GM18498 (cell line): ENCODE results near the gene CCL21.
A peak's percentile ranks its signal among the peaks of the same experiment; 100 is the strongest.

Experiments
- ATAC-seq: cut with Tn5 transposase; IDR thresholded peaks from one replicate; pipeline ENCODE4 v1.9.1; 2021; ENCODE audit warnings: mild to moderate bottlenecking, moderate library complexity; ENCODE audit not compliant: unreplicated experiment

Gene CCL21

DNA sequence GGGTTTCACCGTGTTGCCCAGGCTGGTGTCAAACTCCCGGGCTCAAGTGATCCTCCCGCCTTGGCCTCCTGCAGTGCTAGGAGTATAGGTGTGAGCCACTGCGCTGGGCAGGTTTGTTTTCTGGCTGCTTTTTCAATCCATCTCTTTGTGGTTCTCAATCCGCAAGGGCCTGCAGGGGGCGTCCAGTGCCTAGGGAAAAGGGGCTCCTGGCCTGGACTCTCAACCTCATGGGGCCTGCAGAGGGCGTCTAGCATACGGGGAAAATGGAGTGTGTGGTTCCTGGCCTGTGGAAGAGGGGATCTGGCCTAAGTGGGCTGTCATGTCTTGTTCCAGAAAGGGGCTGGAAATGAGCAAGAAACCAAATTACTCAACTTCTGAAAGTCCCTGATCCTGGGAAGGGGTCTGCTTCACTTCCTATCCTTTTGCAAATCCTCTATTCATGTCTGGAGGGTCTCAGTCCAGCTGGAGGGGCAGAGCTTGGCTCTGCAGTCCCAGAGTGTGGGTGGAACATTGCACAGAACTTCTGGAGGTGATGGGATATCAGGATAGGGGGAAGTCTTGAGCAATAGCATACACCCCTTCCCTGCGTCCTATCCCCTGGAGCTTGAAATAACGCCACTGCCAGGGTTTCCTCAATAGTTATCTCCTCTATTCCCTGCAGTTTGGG lies 34.8 kb downstream of the CCL21 start:
- ATAC-seq: no peak

DNA sequence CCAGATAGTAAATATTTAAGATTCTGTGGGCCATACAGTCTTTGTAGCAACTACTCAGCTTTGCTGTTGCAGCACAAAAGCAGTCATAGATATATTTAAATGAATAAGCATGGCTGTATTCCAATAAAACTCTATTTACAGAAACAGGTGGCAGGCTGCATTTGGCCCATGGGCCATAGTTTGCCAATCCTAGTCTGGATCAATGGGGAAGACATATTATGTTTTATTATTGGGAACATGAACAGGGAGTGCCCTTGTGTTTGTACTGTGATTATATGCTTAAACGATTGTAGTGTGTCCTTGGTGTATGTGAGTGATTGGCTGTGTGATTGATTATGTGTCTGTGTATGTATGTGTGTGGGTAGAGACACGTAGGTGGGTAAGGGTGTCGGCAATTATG lies 35.5 kb downstream of the CCL21 start:
- no peak for ATAC-seq

DNA sequence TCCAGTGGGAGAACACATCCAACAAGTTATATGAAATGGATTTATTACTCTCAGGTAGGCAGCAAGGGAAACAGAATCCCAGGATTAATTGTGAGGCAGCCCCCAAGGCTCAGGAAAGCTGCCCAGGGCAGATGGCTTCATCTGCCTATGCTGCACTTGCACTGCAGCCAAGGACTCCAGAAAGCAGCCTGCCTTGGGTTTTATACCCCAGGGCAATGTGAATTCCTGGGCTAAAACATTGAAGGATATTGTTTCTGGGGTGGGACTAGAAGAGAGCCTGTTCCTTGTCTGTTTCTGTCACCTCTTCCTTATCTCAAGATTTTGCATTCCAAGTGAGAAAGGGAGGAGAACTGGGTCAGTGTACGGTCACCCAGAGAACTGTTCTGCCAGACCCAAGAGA lies 38.6 kb downstream of the CCL21 start:
- no peak for ATAC-seq

DNA sequence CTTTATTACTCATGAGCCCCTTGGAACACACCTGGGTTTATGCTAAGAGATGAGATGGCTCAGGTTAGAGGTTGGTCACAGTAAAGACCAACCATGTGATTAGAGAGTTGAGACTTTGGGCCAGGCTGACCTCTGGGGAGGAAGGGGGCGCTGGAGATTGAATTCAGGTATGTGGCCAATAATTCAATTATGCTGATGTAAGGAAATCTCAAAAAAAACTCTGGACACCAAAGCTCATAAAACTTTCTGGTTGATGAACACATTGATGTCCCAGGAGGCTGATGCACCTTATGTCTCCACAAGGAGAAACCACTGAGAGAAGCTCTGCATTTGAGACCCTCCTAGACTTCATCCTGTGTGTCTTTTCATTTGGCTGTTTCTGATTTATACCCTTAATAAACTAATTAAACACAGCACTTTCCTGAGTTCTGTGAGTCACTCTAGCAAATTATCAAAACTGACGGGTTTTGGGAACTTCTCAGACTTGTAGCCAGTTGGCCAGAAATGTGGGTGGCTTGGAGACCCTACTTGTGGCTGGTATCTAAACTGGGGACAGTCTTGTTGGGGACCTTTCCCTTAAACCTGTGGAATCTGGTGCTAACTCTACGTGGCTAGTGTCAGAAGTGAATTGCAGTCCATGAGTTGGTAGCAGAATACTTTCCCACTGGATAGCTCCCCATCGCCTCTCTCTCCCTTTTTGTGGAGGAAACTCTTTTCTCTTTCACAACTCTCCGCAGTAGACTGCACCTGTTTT lies 40.0 kb downstream of the CCL21 start:
- no peak for ATAC-seq

DNA sequence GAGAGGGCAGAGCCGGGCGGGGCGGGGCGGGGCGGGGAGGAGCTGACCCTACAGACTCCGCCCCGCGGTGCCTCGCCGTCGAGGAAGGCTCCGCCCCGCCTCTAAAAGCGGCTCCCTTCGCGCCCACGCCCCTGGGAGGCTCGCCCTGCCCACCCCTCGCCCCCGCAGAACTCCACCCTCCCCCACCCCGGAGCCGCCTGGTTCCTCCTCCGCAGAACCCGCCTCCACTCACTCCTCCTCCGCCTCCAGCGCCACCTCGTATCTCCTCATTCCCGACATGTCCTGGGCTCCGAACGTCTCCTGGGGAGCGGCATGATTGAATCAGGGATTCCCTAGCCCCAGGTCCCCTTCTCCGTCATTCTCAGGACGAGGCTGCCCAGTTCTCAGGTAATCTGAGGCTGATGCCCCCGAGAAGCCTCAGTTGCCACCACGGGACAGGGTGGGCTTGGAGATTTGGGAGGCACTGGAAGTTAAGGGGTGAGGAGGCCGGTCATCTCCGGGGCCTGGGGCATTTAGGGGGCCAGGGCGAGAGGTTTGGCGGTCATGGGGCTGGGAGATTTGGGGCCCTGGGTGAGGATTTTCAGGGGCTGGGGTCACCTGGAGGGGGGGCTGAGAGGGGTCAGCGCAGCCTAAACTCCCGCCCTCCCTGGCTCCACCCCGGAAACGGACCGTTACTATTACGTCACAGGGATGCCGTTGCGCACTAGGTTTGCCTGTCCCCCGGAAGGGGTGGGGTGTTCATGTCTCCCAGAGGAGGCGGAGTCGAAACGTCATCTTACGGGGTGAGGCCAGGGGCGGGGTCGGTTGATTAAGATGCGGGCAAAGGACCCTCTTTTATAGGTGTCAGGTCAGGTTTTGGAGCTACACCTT lies 44.3 kb downstream of the CCL21 start:
- ATAC-seq: peak; percentile 74

DNA sequence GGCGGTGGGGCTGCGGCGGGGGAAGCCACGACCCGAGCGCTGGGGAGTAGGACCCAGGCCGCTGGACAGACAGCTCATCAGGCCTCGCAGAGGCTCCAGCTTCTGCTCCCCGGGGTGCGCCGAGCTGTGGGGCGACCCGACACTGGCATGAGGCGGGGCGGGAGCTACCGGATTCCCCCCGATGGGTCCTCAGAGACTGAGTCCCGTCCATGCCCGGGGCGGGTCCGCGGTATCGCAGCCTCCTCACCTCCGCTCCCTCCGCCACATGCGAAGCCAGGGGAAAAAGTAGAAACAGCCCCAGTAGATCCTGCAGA lies 44.9 kb downstream of the CCL21 start:
- peak; percentile 25 for ATAC-seq

DNA sequence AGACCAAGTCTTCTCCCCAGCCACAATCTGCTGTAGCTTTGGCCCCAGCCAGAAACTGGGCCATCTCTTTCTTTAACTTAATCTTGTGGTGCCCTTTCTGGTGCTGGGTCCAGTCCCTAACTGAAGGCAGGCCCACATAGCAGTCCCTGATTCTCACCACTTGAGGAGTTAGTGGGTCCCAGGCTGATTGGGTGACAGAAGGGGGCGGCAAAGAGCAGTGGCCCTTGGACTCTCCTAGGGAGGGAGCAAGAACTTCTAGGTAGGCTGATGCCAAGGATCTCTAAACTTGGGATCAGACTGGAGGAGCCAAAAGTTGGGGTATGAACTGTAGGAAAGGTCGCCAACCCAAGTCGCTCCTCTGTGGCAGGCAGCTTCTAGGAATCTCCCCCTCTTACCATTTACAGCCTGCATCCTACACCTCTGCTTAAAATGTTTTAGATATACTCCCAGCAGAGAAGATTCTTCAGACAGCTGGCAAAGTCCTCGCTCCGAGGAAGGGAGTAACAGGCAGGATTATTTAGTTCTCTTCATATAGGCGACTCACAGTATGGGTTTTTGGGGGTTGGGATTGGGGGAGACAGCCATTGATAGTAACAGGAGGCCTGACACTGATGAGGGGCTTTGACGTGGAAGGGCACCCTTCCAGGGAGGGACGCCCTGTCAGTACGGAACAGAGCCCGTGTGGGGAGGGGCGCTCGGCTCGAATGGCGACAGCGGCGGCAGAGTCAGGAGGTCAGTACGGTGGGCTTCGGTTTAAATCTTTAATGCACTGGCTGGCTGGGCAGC lies 45.5 kb downstream of the CCL21 start:
- ATAC-seq: peak; percentile 59

DNA sequence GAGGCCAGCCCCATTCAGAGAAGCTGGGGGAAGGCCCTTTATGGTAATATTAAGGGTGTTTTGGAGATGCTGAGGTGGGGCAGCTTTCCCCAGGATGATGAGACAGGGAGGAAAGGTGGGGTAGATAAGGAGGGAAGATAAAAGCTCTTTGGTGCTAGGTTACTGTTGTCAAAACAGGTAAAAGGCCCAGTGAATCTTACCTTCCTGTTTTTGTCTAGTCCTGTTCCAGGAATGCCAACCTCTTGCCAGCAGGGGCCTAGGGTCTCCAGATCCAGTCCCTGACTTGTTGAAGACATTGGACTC lies 46.7 kb downstream of the CCL21 start:
- no peak for ATAC-seq

DNA sequence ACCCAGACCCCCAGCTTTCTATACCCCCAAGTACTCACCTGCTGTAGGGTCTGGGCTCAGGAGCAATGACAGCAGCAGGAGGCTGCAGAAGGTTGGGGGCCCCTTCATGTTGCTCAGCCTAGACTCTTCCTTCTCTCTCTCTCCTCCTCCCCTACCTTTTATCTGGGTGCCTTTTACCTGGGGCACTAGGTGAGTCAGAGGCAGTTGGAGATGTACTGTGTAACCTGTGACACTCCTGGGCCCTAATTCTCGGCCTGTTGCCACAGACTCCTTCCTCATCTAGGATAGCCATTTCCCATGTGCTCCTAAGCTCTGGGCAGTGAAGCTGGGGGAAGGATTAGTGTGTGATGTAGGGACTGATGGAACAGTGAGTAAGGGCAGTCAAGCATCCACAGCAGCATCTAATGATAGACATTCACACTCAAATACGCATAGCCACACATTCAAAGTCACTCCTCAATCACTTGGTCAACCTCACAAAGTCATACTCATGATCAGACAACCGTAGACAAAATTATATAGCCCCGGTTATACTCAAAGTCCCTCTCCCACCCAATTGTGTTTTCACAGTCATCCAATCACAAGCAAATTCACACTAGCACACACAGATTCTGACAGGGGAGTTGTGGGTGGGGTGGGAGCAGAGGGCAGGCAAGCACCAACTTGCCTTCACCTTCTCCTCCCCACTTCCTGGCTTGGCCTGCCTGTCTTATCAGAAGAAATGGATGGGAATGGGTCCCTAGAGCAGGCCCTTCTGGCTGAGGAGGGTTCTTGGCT lies 47.2 kb downstream of the CCL21 start, which contains the start of gene CCL27:
Gene CCL27 (minus strand): TSS at position 132 of the 777 bp plus-strand sequence. CDS start 24 bp downstream, at position 108.
- no peak for ATAC-seq

DNA sequence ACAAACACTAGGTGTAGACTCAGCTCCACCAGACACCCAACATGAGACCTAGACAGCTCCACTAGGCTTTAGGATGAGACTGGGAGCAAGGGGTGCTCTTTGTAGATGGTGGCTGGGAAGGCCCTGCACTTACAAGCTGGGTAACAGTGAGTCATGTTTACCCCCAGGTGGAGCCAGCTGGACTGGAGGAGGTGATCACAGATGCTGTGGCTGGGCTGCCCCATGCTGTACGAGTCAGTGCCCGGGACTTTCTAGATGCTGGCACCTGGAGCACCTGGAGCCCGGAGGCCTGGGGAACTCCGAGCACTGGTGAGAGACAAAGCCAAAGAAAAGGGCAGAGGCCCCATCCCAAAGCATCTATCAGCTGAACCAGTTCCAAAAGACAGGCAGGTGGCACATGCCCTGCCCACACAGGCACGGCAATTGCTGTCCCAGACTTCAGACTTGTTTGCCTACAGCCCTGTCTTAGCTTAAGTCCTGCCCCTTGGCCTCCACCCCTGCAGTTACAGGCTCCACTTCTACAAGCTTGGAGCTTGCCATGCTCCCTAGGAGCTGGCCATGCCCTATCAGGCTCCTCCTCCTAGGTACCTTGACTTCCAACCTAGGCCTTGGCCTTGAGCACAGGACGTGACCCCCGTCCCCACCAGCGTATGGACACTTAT lies 50.2 kb downstream of the CCL21 start:
- ATAC-seq: no peak
